Activated B cell treated with CpG ODN at 0.5 μM for 24 hours (primary cell): ENCODE measurements around the gene TMPRSS11D. TPM values are rescaled to one million over a fixed set of nuclear protein-coding genes. Genes with fewer than 3 reads are reported as not detected.

Experiments
- ATAC-seq: fragments of 200-7000 bp; cut with Tn5 transposase; one replicate; pipeline ENCODE4 v1.10.0; 2021; ENCODE audit warnings: low read depth, mild to moderate bottlenecking, moderate library complexity
- CTCF ChIA-PET: fragments of 350-600 bp; sonication (Branson Sonifier 250); formaldehyde crosslinking; loops from one replicate; lab custom pipeline; 2021; ENCODE audit warnings: antibody characterized with exemption; lab: Charles Lee
- POLR2A ChIA-PET: fragments of 350-600 bp; sonication (Branson Sonifier 250); formaldehyde crosslinking; loops from one replicate; lab custom pipeline; 2021; ENCODE audit warnings: antibody characterized with exemption; lab: Charles Lee
- DNase-seq: peaks from one replicate; pipeline ENCODE4 v3.0.0; 2022
- H3K27ac Mint-ChIP-seq: one replicate; pipeline ENCODE4 v1.8.0; 2020; ENCODE audit warnings: mixed read lengths
- H3K27me3 Mint-ChIP-seq: one replicate; pipeline ENCODE4 v1.8.0; 2021; ENCODE audit warnings: mixed read lengths
- H3K36me3 Mint-ChIP-seq: one replicate; pipeline ENCODE4 v1.8.0; 2021; ENCODE audit warnings: low read depth, mixed read lengths
- H3K4me1 Mint-ChIP-seq: one replicate; pipeline ENCODE4 v1.8.0; 2021; ENCODE audit warnings: mixed read lengths
- H3K4me3 Mint-ChIP-seq: one replicate; pipeline ENCODE4 v1.8.0; 2020; ENCODE audit warnings: mild to moderate bottlenecking, mixed read lengths
- H3K9me3 Mint-ChIP-seq: one replicate; pipeline ENCODE4 v1.8.0; 2020; ENCODE audit warnings: mixed read lengths
- CTCF ChIP-seq: fragments of 200-600 bp; IDR thresholded peaks from one replicate; pipeline ENCODE4 v1.8.0; 2022; ENCODE audit warnings: antibody characterized with exemption, mild to moderate bottlenecking
- intact Hi-C: fragments of 100-400 bp; cut with micrococcal nuclease; formaldehyde crosslinking; loops from one replicate; pipeline ENCODE4 v1.15.1; 2024
- total RNA-seq: library from RNA; stranded (reverse); gene quantifications from 2 replicates; pipeline ENCODE4 v1.2.3, GENCODE V29; 2022

TMPRSS11D gene
- total RNA-seq, 1 donor from 2014 or later = not detected

- intact Hi-C loops = no loop called here
- Mint-ChIP-seq H3K27ac (no peak overlapping the region), H3K9me3 (peaks cover 2% of the 10 kb centered on the region), H3K36me3 (no peaks in the 10 kb centered on the region), H3K27me3 (peaks cover 6% of the 10 kb centered on the region), H3K4me3 (no peak overlapping the region), H3K4me1 (no peaks in the 10 kb centered on the region)
- ChIA-PET POLR2A (no interaction called here), CTCF (no interaction called here)
- TF ChIP-seq CTCF = no peak
- DNase-seq (no peak), ATAC-seq (no peak)
Observed at GRCh38 chr4:67884701-67885100, 899 bp upstream of the TMPRSS11D start.

- no peak for TF ChIP-seq CTCF
- Mint-ChIP-seq H3K9me3 (no peaks in the 10 kb centered on the region), H3K4me1 (no peaks in the 10 kb centered on the region), H3K27ac (no peak overlapping the region), H3K27me3 (peaks cover 6% of the 10 kb centered on the region), H3K36me3 (no peaks in the 10 kb centered on the region), H3K4me3 (no peak overlapping the region)
- DNase-seq (no peak), ATAC-seq (no peak)
- intact Hi-C loops = no loop called here
- ChIA-PET CTCF (no interaction called here), POLR2A (no interaction called here)
Observed at GRCh38 chr4:67883458-67883857, 344 bp downstream of the TMPRSS11D start.

- ChIA-PET CTCF (no interaction called here), POLR2A (no interaction called here)
- Mint-ChIP-seq H3K4me3 (no peak overlapping the region), H3K9me3 (no peaks in the 10 kb centered on the region), H3K4me1 (no peaks in the 10 kb centered on the region), H3K36me3 (no peaks in the 10 kb centered on the region), H3K27ac (no peak overlapping the region), H3K27me3 (peaks cover 6% of the 10 kb centered on the region)
- TF ChIP-seq CTCF = no peak
- intact Hi-C loops = no loop called here
- ATAC-seq (no peak), DNase-seq (no peak)
Observed at GRCh38 chr4:67880866-67881610, 2.8 kb downstream of the TMPRSS11D start.

GRCh38 chr4:67879486-67879885, 4.3 kb downstream of the TMPRSS11D start:
- Mint-ChIP-seq H3K27ac (no peak overlapping the region), H3K9me3 (no peaks in the 10 kb centered on the region), H3K27me3 (peaks cover 3% of the 10 kb centered on the region), H3K4me3 (no peak overlapping the region), H3K4me1 (no peaks in the 10 kb centered on the region), H3K36me3 (no peaks in the 10 kb centered on the region)
- DNase-seq = no peak
- CTCF ChIA-PET = no interaction called here
- intact Hi-C loops = no loop called here
- POLR2A ChIA-PET = no interaction called here
- no peak for ATAC-seq
- no peak for TF ChIP-seq CTCF

GRCh38 chr4:67877086-67877485, 6.7 kb downstream of the TMPRSS11D start:
- no peak for ATAC-seq
- H3K27me3 Mint-ChIP-seq = no peaks in the 10 kb centered on the region
- no peaks in the 10 kb centered on the region for H3K4me1 Mint-ChIP-seq
- no peak for DNase-seq
- no peak overlapping the region for H3K4me3 Mint-ChIP-seq
- ChIA-PET POLR2A (no interaction called here), CTCF (no interaction called here)
- no peak overlapping the region for H3K27ac Mint-ChIP-seq
- intact Hi-C loops = no loop called here
- no peak for TF ChIP-seq CTCF
- H3K9me3 Mint-ChIP-seq = no peaks in the 10 kb centered on the region
- no peaks in the 10 kb centered on the region for H3K36me3 Mint-ChIP-seq
